GM12878 (cell line): Measurements from ENCODE around the gene SSNA1.

Experiments used
- CTCF ChIP-seq, 3 experiments: IDR thresholded peaks in 2 of 3; conservative IDR thresholded peaks in 1 of 3; 2 replicates each; pipeline ENCODE4 v1.5.1; 2011; ENCODE audit warnings: low read depth in 3 of 3, low read length in 3 of 3, mild to moderate bottlenecking in 3 of 3, control low read depth in 2 of 3, moderate library complexity in 2 of 3, inconsistent platforms in 1 of 3, mixed read lengths in 1 of 3; ENCODE audit not compliant: control insufficient read depth in 2 of 3, insufficient read depth in 1 of 3; ENCODE audit errors: extremely low read depth in 1 of 3
- EGR1 ChIP-seq, 2 experiments: IDR thresholded peaks; 1 replicate in 1 of 2; 2 replicates in 1 of 2; pipeline ENCODE4 v1.6.1; 2011 to 2012; ENCODE audit warnings: low read depth in 2 of 2, low read length in 2 of 2, borderline replicate concordance in 1 of 2, mild to moderate bottlenecking in 1 of 2, moderate library complexity in 1 of 2
- ETV6 ChIP-seq, 2 experiments: fragments of 450-650 bp in 1 of 2; IDR thresholded peaks in 1 of 2; conservative IDR thresholded peaks in 1 of 2; 2 replicates each; pipeline ENCODE4 v1.6.1; 2014; ENCODE audit warnings: antibody characterized with exemption in 1 of 2, borderline replicate concordance in 1 of 2, low read depth in 1 of 2, mild to moderate bottlenecking in 1 of 2, moderate library complexity in 1 of 2
- FOXK2 ChIP-seq: fragments of 450-650 bp; IDR thresholded peaks from 2 replicates; pipeline ENCODE4 v1.6.1; 2017; ENCODE audit warnings: mild to moderate bottlenecking, moderate library complexity
- MXI1 ChIP-seq: fragments of 150-350 bp; IDR thresholded peaks from 2 replicates; pipeline ENCODE4 v1.6.1; 2011; ENCODE audit warnings: low read depth, mild to moderate bottlenecking, inconsistent platforms, low read length, improper control_type of control experiment
- NFYB ChIP-seq: IDR thresholded peaks from 2 replicates; pipeline ENCODE4 v1.6.1; 2011; ENCODE audit warnings: low read depth, mild to moderate bottlenecking, low read length, improper control_type of control experiment, moderate library complexity; ENCODE audit not compliant: insufficient read depth
- RAD21 ChIP-seq: IDR thresholded peaks from 2 replicates; pipeline ENCODE4 v1.6.1; 2011; ENCODE audit warnings: mild to moderate bottlenecking, low read depth, low read length, moderate library complexity; ENCODE audit not compliant: insufficient read depth
- STAT1 ChIP-seq: fragments of 450-650 bp; conservative IDR thresholded peaks from 2 replicates; pipeline ENCODE4 v1.6.1; 2014; ENCODE audit warnings: antibody characterized with exemption, mild to moderate bottlenecking
- TAF1 ChIP-seq: IDR thresholded peaks from 2 replicates; pipeline ENCODE4 v1.6.1; 2011; ENCODE audit warnings: mild to moderate bottlenecking, low read depth, low read length, borderline replicate concordance
- TBL1XR1 ChIP-seq: IDR thresholded peaks from 2 replicates; pipeline ENCODE4 v1.6.1; 2012; ENCODE audit warnings: low read depth, low read length, improper control_type of control experiment

GRCh38 chr9:137168904-137169856, 19.3 kb upstream of the SSNA1 start:
- TF ChIP-seq RAD21 (no peak), TAF1 (no peak), NFYB (peak; percentile 35; the same call in 1 of the 2 replicates), EGR1 (IDR thresholded peaks at IDR 0.05; ENCODE audit: borderline replicate concordance in 1 of 2, low read depth in 2 of 2, low read length in 2 of 2) (no peak), CTCF (IDR thresholded peaks at IDR 0.05 in 2 of 3, conservative IDR thresholded peaks at IDR 0.05 in 1 of 3; ENCODE audit: control insufficient read depth in 2 of 3, extremely low read depth in 1 of 3, insufficient read depth in 1 of 3, low read depth in 3 of 3, low read length in 3 of 3) (no peak), FOXK2 (no peak), TBL1XR1 (no peak), MXI1 (peak; percentile 60), STAT1 (no peak), ETV6 (conservative IDR thresholded peaks at IDR 0.05 in 1 of 2, IDR thresholded peaks at IDR 0.05 in 1 of 2; ENCODE audit: borderline replicate concordance in 1 of 2, low read depth in 1 of 2) (no peak)
